ENCODE data around the gene GCLC. TPM values are rescaled to one million over a fixed set of nuclear protein-coding genes. Genes with fewer than 3 reads are reported as not detected.

Gene GCLC
- total and polyA plus RNA-seq, 9 of the 15 experiments (the other 6 are each of a cell fraction or from before 2014, with no cell fraction given): 3.9 to 20.0 (median 9.4) TPM

DNA sequence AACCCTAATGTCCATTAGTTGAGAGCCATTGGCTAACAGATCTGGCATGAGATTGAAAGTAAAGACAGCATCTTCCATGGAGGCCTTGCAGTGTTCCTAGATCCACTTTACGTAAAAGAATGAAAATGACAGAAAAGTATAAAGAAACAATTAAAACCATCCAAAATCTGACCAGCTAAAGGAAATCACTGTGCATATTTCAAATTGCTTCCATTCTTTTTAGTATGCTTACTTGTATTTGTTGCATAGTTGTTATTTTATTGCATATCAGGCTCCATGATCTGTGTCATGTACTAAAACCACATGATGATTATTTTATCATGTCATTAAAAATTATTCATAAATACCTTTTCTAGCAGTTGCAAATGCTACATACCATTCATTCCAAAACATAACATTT is 67.9 kb downstream of the GCLC start:
- intact Hi-C loops (cut with micrococcal nuclease): no loop called here

More for the DNA sequence above, 67.9 kb downstream of the GCLC start:
- Histone ChIP-seq H3K9ac (ENCODE audit: insufficient read depth in 1 of 2, low read depth in 2 of 2, low read length in 2 of 2) (no peak overlapping the region), H3K9me1 (ENCODE audit: control insufficient read depth, insufficient read depth, low read length) (no peaks in the 10 kb centered on the region), H3K27me3 (ENCODE audit: control insufficient read depth in 2 of 2, insufficient read depth in 2 of 2, low read length in 2 of 2) (peaks cover 7 to 15% of the 10 kb centered on the region in 2 experiments; a peak in 3 of 5 replicates), H3K27ac (ENCODE audit: extremely low read depth, low read depth, low read length) (no peak overlapping the region), H3K9me3 (replicated peaks; ENCODE audit: control insufficient read depth, insufficient read depth, low read depth, low read length) (no peaks in the 10 kb centered on the region), H4K20me1 (replicated peaks; ENCODE audit: control insufficient read depth, insufficient read depth, low read length) (no peaks in the 10 kb centered on the region), H3K4me2 (ENCODE audit: insufficient read depth, low read length) (no peak overlapping the region), H2AFZ (ENCODE audit: low read depth, low read length) (no peak overlapping the region), H3K36me3 (ENCODE audit: control insufficient read depth, insufficient read depth, low read length) (no peaks in the 10 kb centered on the region), H3K79me2 (ENCODE audit: control insufficient read depth, insufficient read depth, low read length) (no peaks in the 10 kb centered on the region), H3K4me3 (no peak overlapping the region), H3K4me1 (replicated peaks in 1 of 2; ENCODE audit: control insufficient read depth in 2 of 2, insufficient read depth in 2 of 2, low read length in 2 of 2) (no peaks in the 10 kb centered on the region)
- POLR2A ChIA-PET: interaction anchor here (0.6 kb wide), 1 partner anchor 612 kb away, joined by 3 read pairs; no protein-coding TSS in a partner anchor
- in situ Hi-C loops (cut with MboI): loop anchor here (25.0 kb wide), 1 partner anchor 1065 kb away; the partner anchor contains the start of gene EFHC1
- ATAC-seq (no peak), DNase-seq (ENCODE audit: extremely low read depth in 1 of 4, low spot score in 3 of 4) (no peak), FAIRE-seq (no peak)
- CTCF ChIA-PET (ENCODE audit: low intra/inter-chr PET ratio): no interaction called here
- TF ChIP-seq BRD4 (IDR thresholded peaks at IDR 0.05) (no peak), ZNF780A (CRISPR knock-in tag; IDR thresholded peaks at IDR 0.05) (no peak), SMARCC2 (IDR thresholded peaks at IDR 0.05; ENCODE audit: low read depth) (no peak), POLR2AphosphoS5 (IDR thresholded peaks at IDR 0.05; ENCODE audit: control insufficient read depth, insufficient read depth, low read depth, low read length) (no peak), BCOR (IDR thresholded peaks at IDR 0.05) (no peak), ZBTB11 (CRISPR knock-in tag; IDR thresholded peaks at IDR 0.05) (no peak), HNRNPH1 (optimal IDR thresholded peaks at IDR 0.05; ENCODE audit: low read depth, low read length) (no peak), KAT7 (CRISPR knock-in tag; IDR thresholded peaks at IDR 0.05; ENCODE audit: borderline replicate concordance) (no peak), MAFG (tag; conservative IDR thresholded peaks at IDR 0.05) (no peak)
- TF ChIP-seq, protein P1, sequence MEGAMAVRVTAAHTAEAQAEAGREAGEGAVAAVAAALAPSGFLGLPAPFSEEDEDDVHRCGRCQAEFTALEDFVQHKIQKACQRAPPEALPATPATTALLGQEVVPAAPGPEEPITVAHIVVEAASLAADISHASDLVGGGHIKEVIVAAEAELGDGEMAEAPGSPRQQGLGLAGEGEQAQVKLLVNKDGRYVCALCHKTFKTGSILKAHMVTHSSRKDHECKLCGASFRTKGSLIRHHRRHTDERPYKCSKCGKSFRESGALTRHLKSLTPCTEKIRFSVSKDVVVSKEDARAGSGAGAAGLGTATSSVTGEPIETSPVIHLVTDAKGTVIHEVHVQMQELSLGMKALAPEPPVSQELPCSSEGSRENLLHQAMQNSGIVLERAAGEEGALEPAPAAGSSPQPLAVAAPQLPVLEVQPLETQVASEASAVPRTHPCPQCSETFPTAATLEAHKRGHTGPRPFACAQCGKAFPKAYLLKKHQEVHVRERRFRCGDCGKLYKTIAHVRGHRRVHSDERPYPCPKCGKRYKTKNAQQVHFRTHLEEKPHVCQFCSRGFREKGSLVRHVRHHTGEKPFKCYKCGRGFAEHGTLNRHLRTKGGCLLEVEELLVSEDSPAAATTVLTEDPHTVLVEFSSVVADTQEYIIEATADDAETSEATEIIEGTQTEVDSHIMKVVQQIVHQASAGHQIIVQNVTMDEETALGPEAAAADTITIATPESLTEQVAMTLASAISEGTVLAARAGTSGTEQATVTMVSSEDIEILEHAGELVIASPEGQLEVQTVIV (CRISPR knock-in tag; IDR thresholded peaks at IDR 0.05; ENCODE audit: borderline replicate concordance): no peak
- no TSS peak for BruUV-seq (replicated peaks)
- WGBS (ENCODE audit: insufficient coverage, low coverage, missing lambda C conversion rate): 68% methylated on average over 1 of the region's 1 CpG

Measured in K562 (cell line).